ENCODE measurements around the gene EML5.

EML5 gene

DNA sequence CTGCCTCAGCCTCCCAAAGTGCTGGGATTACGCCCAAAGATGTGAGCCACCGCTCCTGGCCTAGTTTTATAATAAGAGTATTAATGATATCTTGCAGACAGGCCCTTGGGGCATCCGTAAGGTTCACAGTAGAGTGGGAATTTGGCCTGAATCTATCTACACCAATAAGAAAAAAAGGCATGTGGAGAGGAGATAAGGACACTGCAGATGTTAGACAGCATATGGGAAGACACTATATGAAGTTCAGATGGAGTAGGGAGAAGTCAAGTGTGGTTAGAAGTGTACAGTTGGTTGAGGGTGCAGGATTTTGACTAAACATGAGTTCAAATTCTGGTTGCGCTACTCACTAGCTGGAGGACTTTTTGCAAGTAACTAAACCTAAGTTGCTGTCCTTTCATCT, 23.2 kb upstream of the EML5 start:
- H3K4me3 ChIP-seq (ENCODE audit: control insufficient read depth, low read depth, low read length) = no peak overlapping the region
- no peak for DNase-seq (ENCODE audit: low read depth)
- TF ChIP-seq, protein P1, sequence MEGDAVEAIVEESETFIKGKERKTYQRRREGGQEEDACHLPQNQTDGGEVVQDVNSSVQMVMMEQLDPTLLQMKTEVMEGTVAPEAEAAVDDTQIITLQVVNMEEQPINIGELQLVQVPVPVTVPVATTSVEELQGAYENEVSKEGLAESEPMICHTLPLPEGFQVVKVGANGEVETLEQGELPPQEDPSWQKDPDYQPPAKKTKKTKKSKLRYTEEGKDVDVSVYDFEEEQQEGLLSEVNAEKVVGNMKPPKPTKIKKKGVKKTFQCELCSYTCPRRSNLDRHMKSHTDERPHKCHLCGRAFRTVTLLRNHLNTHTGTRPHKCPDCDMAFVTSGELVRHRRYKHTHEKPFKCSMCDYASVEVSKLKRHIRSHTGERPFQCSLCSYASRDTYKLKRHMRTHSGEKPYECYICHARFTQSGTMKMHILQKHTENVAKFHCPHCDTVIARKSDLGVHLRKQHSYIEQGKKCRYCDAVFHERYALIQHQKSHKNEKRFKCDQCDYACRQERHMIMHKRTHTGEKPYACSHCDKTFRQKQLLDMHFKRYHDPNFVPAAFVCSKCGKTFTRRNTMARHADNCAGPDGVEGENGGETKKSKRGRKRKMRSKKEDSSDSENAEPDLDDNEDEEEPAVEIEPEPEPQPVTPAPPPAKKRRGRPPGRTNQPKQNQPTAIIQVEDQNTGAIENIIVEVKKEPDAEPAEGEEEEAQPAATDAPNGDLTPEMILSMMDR (IDR thresholded peaks at IDR 0.05; ENCODE audit: control insufficient read depth, insufficient read depth, low read depth, low read length, missing control alignments) = no peak

DNA sequence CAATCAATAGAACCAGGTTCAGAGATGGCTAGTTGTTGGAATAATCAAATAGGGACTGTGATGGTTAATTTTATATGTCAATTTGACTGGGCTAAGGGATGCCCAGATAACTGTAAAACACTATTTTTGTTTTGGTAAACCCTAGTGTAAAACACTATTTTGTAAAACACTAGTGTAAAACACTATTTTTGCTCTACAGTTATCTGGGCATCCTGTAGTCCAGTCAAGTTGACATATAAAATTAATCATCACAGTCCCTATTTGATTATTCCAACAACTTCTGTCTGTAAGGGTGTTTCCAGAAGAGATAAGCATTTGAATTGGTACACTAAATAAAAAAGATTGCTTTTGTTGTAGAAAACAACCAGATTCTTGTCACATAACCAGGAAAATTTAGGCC, 15.6 kb upstream of the EML5 start:
- TF ChIP-seq, protein P1 (IDR thresholded peaks at IDR 0.05; ENCODE audit: control insufficient read depth, insufficient read depth, low read depth, low read length, missing control alignments) = no peak
- no peak for DNase-seq (ENCODE audit: low read depth)
- no peak overlapping the region for H3K4me3 ChIP-seq (ENCODE audit: control insufficient read depth, low read depth, low read length)

DNA sequence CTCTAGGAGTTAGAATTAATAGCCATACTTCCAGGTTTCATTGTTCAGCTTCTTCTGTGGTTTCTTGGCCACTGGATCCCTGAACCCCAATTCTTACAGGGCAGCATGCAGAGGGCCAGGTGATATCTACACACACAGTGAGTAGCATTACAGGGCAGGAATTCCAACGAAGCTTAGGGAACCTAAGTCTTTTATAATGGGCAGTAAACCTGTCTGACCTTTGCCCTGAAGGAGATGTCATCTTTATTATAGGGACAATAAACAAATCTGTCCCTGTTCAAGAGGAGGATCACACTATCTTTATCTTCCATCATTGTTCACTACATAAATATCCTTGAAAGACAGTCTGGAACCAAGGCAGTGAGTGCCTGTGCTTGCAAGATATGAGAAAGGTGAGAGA, 11.7 kb upstream of the EML5 start:
- no peak for DNase-seq (ENCODE audit: low read depth)
- H3K4me3 ChIP-seq (ENCODE audit: control insufficient read depth, low read depth, low read length) = no peak overlapping the region
- TF ChIP-seq, protein P1 (IDR thresholded peaks at IDR 0.05; ENCODE audit: control insufficient read depth, insufficient read depth, low read depth, low read length, missing control alignments) = no peak

DNA sequence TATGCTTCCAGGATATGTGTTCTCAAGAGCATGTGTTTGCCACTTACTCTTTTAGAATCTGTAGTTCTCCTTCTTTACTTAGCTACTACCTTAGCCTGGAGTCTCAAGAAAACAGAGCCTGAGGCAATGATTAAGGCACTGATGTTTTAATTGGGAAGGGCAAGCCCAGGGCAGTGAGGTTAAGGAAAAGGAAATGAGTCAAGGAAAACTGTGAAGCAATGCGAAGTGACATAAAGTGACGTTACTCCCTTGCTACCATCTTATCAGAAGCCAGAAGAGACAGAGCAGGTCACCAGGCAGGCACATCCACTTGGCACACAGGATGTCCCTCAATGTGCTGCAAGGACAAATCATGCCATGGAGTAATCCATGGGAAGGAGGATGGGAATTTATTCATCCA, 11.3 kb upstream of the EML5 start:
- DNase-seq (ENCODE audit: low read depth) = no peak
- TF ChIP-seq, protein P1 (IDR thresholded peaks at IDR 0.05; ENCODE audit: control insufficient read depth, insufficient read depth, low read depth, low read length, missing control alignments) = no peak
- H3K4me3 ChIP-seq (ENCODE audit: control insufficient read depth, low read depth, low read length) = no peak overlapping the region

DNA sequence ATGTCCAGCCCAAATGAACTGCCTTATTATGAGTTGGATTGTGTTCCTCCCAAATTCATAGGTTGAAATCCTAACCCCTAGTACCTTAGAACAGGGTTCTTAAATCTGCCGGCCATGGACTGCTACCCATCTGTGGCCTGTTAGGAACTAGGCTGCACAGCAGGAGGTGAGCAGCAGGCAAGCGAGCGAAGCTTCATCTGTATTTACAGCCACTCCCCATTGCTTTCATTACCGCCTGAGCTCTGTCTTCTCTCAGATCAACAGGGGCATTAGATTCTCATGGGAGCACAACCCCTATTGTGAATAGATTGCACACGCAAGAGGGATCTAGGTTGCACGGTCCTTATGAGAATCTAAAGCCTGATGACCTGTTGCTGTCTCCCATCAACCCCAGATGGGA, 9.8 kb upstream of the EML5 start:
- no peak for DNase-seq (ENCODE audit: low read depth)
- TF ChIP-seq, protein P1 (IDR thresholded peaks at IDR 0.05; ENCODE audit: control insufficient read depth, insufficient read depth, low read depth, low read length, missing control alignments) = no peak
- H3K4me3 ChIP-seq (ENCODE audit: control insufficient read depth, low read depth, low read length) = no peak overlapping the region

DNA sequence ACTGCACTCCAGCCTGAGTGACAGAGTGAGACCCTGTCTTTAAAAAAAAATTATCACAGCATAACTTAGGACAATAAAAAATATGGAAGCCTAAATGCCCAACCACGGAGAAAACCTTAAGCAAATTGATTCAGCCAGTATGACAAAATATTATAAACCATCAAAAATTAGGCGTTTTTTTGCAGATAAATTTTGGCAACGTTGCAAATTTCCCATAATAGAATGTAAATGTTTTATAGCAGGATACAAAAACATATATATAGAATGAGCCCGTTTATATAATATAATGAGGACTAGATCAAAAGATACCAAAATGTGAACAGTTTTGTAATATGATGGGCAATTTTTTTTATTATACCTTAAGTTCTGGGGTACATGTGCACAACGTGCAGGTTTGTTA, 6.8 kb upstream of the EML5 start:
- no peak overlapping the region for H3K4me3 ChIP-seq (ENCODE audit: control insufficient read depth, low read depth, low read length)
- TF ChIP-seq, protein P1 (IDR thresholded peaks at IDR 0.05; ENCODE audit: control insufficient read depth, insufficient read depth, low read depth, low read length, missing control alignments) = no peak
- DNase-seq (ENCODE audit: low read depth) = no peak

DNA sequence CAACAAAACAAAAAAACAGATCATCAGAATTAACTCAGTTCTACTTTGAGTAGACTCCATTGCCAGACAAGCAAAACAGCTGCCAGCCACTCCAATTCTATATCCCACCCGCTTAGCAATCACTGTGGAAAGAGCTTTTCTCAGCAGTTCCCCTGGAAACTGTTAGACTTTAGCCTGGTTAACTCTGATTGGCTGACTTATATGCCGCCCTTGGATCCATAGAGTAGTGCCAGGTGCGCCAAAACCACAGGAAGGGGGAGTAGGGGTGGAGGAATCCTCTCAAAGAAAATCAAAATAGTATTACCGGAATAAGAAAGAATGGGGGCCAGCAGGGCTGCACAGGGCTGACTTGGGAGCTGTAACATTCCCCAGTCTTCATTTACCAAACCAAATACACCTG, 5.4 kb upstream of the EML5 start:
- DNase-seq (ENCODE audit: low read depth) = no peak
- H3K4me3 ChIP-seq (ENCODE audit: control insufficient read depth, low read depth, low read length) = no peak overlapping the region
- TF ChIP-seq, protein P1 (IDR thresholded peaks at IDR 0.05; ENCODE audit: control insufficient read depth, insufficient read depth, low read depth, low read length, missing control alignments) = no peak
